Measurements from ENCODE around the gene HMOX1.

DNA sequence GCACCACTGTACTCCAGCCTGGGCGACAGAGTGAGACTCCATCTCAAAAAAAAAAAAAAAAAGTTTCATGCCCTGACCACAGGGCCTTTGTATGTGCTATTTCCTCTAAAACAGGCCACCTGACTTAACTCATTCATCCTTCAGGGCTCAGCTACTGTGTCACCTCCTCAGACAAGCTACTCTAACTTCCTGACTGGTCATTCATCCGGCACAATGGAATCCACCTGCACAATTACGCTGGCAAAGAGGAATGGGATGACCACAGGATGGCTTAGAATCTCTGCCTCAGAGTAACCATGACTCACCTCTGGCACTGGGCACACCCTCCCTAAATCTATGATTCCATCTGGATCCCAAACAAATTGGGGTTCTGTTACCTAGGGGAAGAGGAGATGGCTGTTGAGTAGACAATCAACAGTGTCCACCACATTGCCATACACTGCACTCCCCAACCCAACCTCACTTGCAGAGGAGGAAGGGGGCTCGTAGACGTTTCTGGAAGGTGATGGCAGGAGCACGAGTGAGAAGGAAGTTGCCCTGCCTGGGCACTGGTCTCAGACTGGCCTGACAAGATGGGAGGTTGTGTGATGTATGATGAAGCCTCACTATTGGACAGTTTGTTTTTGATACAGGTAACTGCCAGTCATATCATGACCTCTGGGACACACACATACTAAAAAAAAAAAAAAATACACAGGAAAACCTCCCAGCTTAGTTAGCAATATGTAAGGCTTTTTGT is 22.8 kb upstream of the HMOX1 start:
- TF ChIP-seq EZH2 (IDR thresholded peaks at IDR 0.05; ENCODE audit: borderline replicate concordance, insufficient read depth, low read length, poor library complexity, severe bottlenecking): no peak
- TF ChIP-seq, protein P1, sequence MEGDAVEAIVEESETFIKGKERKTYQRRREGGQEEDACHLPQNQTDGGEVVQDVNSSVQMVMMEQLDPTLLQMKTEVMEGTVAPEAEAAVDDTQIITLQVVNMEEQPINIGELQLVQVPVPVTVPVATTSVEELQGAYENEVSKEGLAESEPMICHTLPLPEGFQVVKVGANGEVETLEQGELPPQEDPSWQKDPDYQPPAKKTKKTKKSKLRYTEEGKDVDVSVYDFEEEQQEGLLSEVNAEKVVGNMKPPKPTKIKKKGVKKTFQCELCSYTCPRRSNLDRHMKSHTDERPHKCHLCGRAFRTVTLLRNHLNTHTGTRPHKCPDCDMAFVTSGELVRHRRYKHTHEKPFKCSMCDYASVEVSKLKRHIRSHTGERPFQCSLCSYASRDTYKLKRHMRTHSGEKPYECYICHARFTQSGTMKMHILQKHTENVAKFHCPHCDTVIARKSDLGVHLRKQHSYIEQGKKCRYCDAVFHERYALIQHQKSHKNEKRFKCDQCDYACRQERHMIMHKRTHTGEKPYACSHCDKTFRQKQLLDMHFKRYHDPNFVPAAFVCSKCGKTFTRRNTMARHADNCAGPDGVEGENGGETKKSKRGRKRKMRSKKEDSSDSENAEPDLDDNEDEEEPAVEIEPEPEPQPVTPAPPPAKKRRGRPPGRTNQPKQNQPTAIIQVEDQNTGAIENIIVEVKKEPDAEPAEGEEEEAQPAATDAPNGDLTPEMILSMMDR (IDR thresholded peaks at IDR 0.05; ENCODE audit: poor library complexity, severe bottlenecking): no peak
- TF ChIP-seq RAD21 (conservative IDR thresholded peaks at IDR 0.05): no peak
- no peak for TF ChIP-seq EP300 (conservative IDR thresholded peaks at IDR 0.05; ENCODE audit: poor library complexity, severe bottlenecking)
- no peak for TF ChIP-seq POLR2AphosphoS5 (IDR thresholded peaks at IDR 0.05)
- TF ChIP-seq TAF1 (IDR thresholded peaks at IDR 0.05; ENCODE audit: low read depth): no peak
- no peak for TF ChIP-seq SMC3 (conservative IDR thresholded peaks at IDR 0.05; ENCODE audit: poor library complexity)
